HepG2 (cell line): ENCODE results near the gene GRAMD1B. TPM values are rescaled to one million over a fixed set of nuclear protein-coding genes. Genes with fewer than 3 reads are reported as not detected.

Source experiments
- ATAC-seq: fragments of 200-7000 bp; cut with Tn5 transposase; 3 replicates; pipeline ENCODE4 v1.9.1; 2020; ENCODE audit warnings: mild to moderate bottlenecking, moderate library complexity
- BruUV-seq: library from RNA; stranded (reverse); fragments of 400-500 nt; replicated peaks from 2 replicates; lab custom pipeline; 2021; lab: Mats Ljungman, UMichigan
- CTCF ChIA-PET: fragments of 300-600 bp; formaldehyde crosslinking; extraction: SDS; loops from one replicate; lab custom pipeline; 2021; ENCODE audit warnings: low total read pairs, inconsistent platforms, low intra/inter-chr PET ratio; lab: Yijun Ruan, JAX
- POLR2A ChIA-PET: fragments of 350-600 bp; sonication (Branson Sonifier 250); formaldehyde crosslinking; loops from one replicate; lab custom pipeline; 2020; ENCODE audit warnings: antibody characterized with exemption, inconsistent platforms; lab: Yijun Ruan, JAX
- DNase-seq: peaks from one replicate; pipeline ENCODE4 v3.0.0-alpha.2; 2015; ENCODE audit warnings: low spot score
- FAIRE-seq: peaks from 3 replicates; lab custom pipeline; 2011; peaks lifted over from hg19 to GRCh38; lab: Jason Lieb, UNC
- H2AFZ ChIP-seq: one replicate; pipeline ENCODE4 v1.6.1; 2011; ENCODE audit warnings: low read length, inconsistent platforms
- H3K27ac ChIP-seq: fragments of 300-600 bp; 3 replicates; pipeline ENCODE4 v1.8.0; 2011; ENCODE audit warnings: mixed run types, mild to moderate bottlenecking, mixed read lengths, low read length, inconsistent platforms; ENCODE audit not compliant: insufficient read depth; ENCODE audit errors: extremely low read length
- H3K27me3 ChIP-seq, 2 experiments: fragments of 200-600 bp in 1 of 2; 2 replicates in 1 of 2; 3 replicates in 1 of 2; pipeline versions ENCODE4 v1.6.0 to v1.8.0; 2011; ENCODE audit warnings: low read length in 2 of 2, mild to moderate bottlenecking in 2 of 2, moderate library complexity in 2 of 2, inconsistent platforms in 1 of 2; ENCODE audit not compliant: insufficient read depth in 2 of 2, control insufficient read depth in 1 of 2
- H3K36me3 ChIP-seq, 2 experiments: fragments of 200-600 bp in 1 of 2; replicated peaks in 1 of 2; 2 replicates in 1 of 2; 3 replicates in 1 of 2; pipeline versions ENCODE4 v1.5.1 to v1.8.0; 2011; ENCODE audit warnings: low read length in 2 of 2, inconsistent platforms in 1 of 2; ENCODE audit not compliant: insufficient read depth in 2 of 2, control insufficient read depth in 1 of 2
- H3K4me1 ChIP-seq: 2 replicates; pipeline ENCODE4 v1.5.1; 2012; ENCODE audit warnings: low read length, inconsistent platforms; ENCODE audit not compliant: insufficient read depth
- H3K4me2 ChIP-seq: 2 replicates; pipeline ENCODE4 v1.6.0; 2011; ENCODE audit warnings: low read depth, low read length, inconsistent platforms
- H3K4me3 ChIP-seq, 3 experiments: fragments of 200-600 bp in 1 of 3; sonication (generic), shearing (Covaris generic) in 1 of 3; replicated peaks in 1 of 3; 2 replicates each; pipeline ENCODE4 v1.5.1; 2011 to 2016; ENCODE audit warnings: low read length in 3 of 3, inconsistent platforms in 2 of 3, low read depth in 2 of 3, mild to moderate bottlenecking in 2 of 3, control low read depth in 1 of 3, mixed read lengths in 1 of 3; ENCODE audit not compliant: insufficient read depth in 1 of 3
- H3K79me2 ChIP-seq: one replicate; pipeline ENCODE4 v1.6.1; 2011; ENCODE audit warnings: low read length, inconsistent platforms; ENCODE audit not compliant: insufficient read depth
- H3K9ac ChIP-seq: 2 replicates; pipeline ENCODE4 v1.6.0; 2011; ENCODE audit warnings: mild to moderate bottlenecking, low read depth, low read length, inconsistent platforms; ENCODE audit not compliant: insufficient read depth
- H3K9me3 ChIP-seq: 2 replicates; pipeline ENCODE4 v1.5.1; 2012; ENCODE audit warnings: mild to moderate bottlenecking, low read length
- H4K20me1 ChIP-seq: 2 replicates; pipeline ENCODE4 v1.6.0; 2011; ENCODE audit warnings: inconsistent platforms, mild to moderate bottlenecking, low read length, moderate library complexity; ENCODE audit not compliant: insufficient read depth
- BRCA1 ChIP-seq: sonication (generic); formaldehyde crosslinking; IDR thresholded peaks from 2 replicates; pipeline ENCODE4 v1.4.0; 2020; ENCODE audit warnings: missing genetic modification reagents
- CBX1 ChIP-seq: IDR thresholded peaks from one replicate; pipeline ENCODE4 v1.6.1; 2016; ENCODE audit warnings: antibody characterized with exemption, low read depth
- CHD2 ChIP-seq: IDR thresholded peaks from 2 replicates; pipeline ENCODE4 v1.6.1; 2011; ENCODE audit warnings: low read depth, low read length, improper control_type of control experiment
- CREB3 ChIP-seq: sonication (generic); formaldehyde crosslinking; IDR thresholded peaks from 2 replicates; pipeline ENCODE4 v1.5.0; 2020; ENCODE audit warnings: missing genetic modification reagents
- GTF2F1 ChIP-seq: fragments of 150-350 bp; IDR thresholded peaks from 2 replicates; pipeline ENCODE4 v1.6.1; 2014; ENCODE audit warnings: low read length
- MTF2 ChIP-seq: sonication (generic); formaldehyde crosslinking; IDR thresholded peaks from 2 replicates; pipeline ENCODE4 v1.5.0; 2020; ENCODE audit warnings: missing genetic modification reagents, borderline replicate concordance
- POLR2AphosphoS2 ChIP-seq: IDR thresholded peaks from 2 replicates; pipeline ENCODE4 v1.6.1; 2011; ENCODE audit warnings: low read depth, low read length, improper control_type of control experiment
- RELA ChIP-seq: sonication (generic); formaldehyde crosslinking; IDR thresholded peaks from 2 replicates; pipeline ENCODE4 v1.4.0; 2020; ENCODE audit warnings: missing genetic modification reagents
- SYNCRIP ChIP-seq: fragments of 200-400 bp; formaldehyde crosslinking; IDR thresholded peaks from 2 replicates; pipeline ENCODE4 v1.6.1; 2018; ENCODE audit warnings: mild to moderate bottlenecking, low read depth, low read length; ENCODE audit not compliant: insufficient read depth
- ZBTB21 ChIP-seq: sonication (generic); formaldehyde crosslinking; IDR thresholded peaks from 2 replicates; pipeline ENCODE4 v1.4.0; 2020; ENCODE audit warnings: missing genetic modification reagents
- ZNF160 ChIP-seq: sonication (generic); formaldehyde crosslinking; IDR thresholded peaks from 2 replicates; pipeline ENCODE4 v1.8.0; 2022; ENCODE audit warnings: mild to moderate bottlenecking, inconsistent platforms, missing genetic modification reagents
- ZNF431 ChIP-seq: sonication (generic); formaldehyde crosslinking; IDR thresholded peaks from 2 replicates; pipeline ENCODE4 v1.9.0; 2022; ENCODE audit warnings: missing genetic modification reagents, low read depth, mild to moderate bottlenecking, borderline replicate concordance
- ZNF530 ChIP-seq: sonication (generic); formaldehyde crosslinking; IDR thresholded peaks from 2 replicates; pipeline ENCODE4 v1.5.0; 2020; ENCODE audit warnings: low read depth, mild to moderate bottlenecking, missing genetic modification reagents
- ZNF574 ChIP-seq: sonication (generic); formaldehyde crosslinking; IDR thresholded peaks from 2 replicates; pipeline ENCODE4 v1.4.0; 2020; ENCODE audit warnings: missing genetic modification reagents
- ZNF768 ChIP-seq: sonication (generic); formaldehyde crosslinking; IDR thresholded peaks from 2 replicates; pipeline ENCODE4 v1.4.0; 2020; ENCODE audit warnings: missing genetic modification reagents
- ZNF780A ChIP-seq: sonication (generic); formaldehyde crosslinking; IDR thresholded peaks from 2 replicates; pipeline ENCODE4 v1.8.0; 2022; ENCODE audit warnings: mild to moderate bottlenecking, missing genetic modification reagents, moderate library complexity
- WGBS: methylation state at CpG from one replicate; pipeline ENCODE4 v1.1.6; 2017; ENCODE audit warnings: low lambda C conversion rate; 5-methylcytosine and 5-hydroxymethylcytosine counted together
- in situ Hi-C: cut with HindIII; loops from 2 replicates; pipeline ENCODE4 v1.10.0; 2017; ENCODE audit warnings: low pct_unique_long_range_greater_than_20kb; ENCODE audit not compliant: extremely low pct_ligation_motif_present
- intact Hi-C: fragments of 100-400 bp; cut with micrococcal nuclease; formaldehyde crosslinking; loops from one replicate; pipeline ENCODE4 v1.10.0; 2022; ENCODE audit not compliant: unreplicated experiment
- polyA plus RNA-seq, 8 experiments: library from polyadenylated mRNA; depleted of rRNA in 3 of 8; stranded (reverse) in 7 of 8; unstranded in 1 of 8; fragments of >200 nt; fragmentation: Illumina TruSeq in 4 of 8; extraction: Trizol in 4 of 8; gene quantifications; 2 replicates each; pipeline versions ENCODE4 v1.2.1 to v1.2.3, GENCODE V29; 2011 to 2016; ENCODE audit warnings: low read depth in 4 of 8, missing spikeins in 1 of 8, mixed read lengths in 1 of 8; ENCODE audit not compliant: insufficient read depth in 1 of 8
- total RNA-seq, 5 experiments: library from RNA; depleted of rRNA; stranded (reverse); fragments of >200 nt; fragmentation: Illumina TruSeq; extraction: Trizol; gene quantifications; 2 replicates each; pipeline ENCODE4 v1.2.3, GENCODE V29; 2016; ENCODE audit warnings: low read depth in 1 of 5
- TF ChIP-seq, protein P1 (sequence below): IDR thresholded peaks from 2 replicates; pipeline ENCODE4 v1.6.1; 2018; ENCODE audit warnings: missing genetic modification reagents
- TF ChIP-seq, protein P2 (sequence below): sonication (generic); formaldehyde crosslinking; IDR thresholded peaks from 2 replicates; pipeline ENCODE4 v1.5.0; 2020; ENCODE audit warnings: mild to moderate bottlenecking, missing genetic modification reagents

The GRAMD1B gene
- total and polyA plus RNA-seq, 2 of the 13 experiments (the other 11 are each of a cell fraction or from before 2014, with no cell fraction given): 0.12 TPM; not detected in 1

DNA sequence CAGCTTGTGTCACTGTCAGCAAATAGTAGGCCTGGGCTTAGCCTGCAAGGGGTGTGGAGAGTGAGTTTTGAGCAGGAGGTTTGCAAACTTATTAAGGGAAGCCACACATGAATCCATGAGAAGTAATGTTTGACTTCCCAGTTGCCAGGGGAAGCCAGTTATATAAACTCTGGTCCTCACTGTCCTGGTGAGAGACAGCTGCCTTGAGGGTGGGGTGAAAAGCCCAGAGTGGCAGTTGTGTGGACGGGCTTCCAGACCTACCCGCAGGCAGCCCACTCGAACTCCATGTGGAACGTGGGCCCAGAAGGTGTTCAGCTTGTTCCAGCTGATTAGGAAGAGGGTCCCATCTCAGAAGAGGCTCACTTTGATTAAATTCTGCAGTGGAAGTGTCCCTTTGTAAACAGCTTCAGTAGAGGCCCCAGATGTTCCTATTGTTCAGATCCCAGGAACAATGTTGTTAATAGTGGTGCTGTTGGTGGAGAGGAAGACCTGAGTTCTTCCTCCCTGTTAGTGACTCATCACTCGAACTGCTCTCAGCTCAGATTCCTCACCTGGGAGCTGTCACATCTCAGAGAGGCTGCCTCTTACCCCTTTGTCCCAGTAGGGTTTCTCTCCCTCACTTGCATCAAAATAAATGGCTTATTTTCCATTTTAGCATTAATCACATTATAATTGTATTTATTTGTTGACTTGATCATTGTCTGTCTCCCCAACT lies 63.4 kb downstream of the GRAMD1B start:
- Histone ChIP-seq H2AFZ (no peak overlapping the region), H3K4me3 (no peak overlapping the region), H3K27me3 (peaks cover 3 to 12% of the 10 kb centered on the region in 2 experiments; a peak in 2 of 5 replicates), H4K20me1 (no peaks in the 10 kb centered on the region), H3K79me2 (no peaks in the 10 kb centered on the region), H3K36me3 (no peaks in the 10 kb centered on the region), H3K27ac (no peak overlapping the region), H3K9ac (no peak overlapping the region), H3K9me3 (no peaks in the 10 kb centered on the region), H3K4me2 (no peak overlapping the region), H3K4me1 (no peaks in the 10 kb centered on the region)
- BruUV-seq: no TSS peak
- POLR2A ChIA-PET: no interaction called here
- intact Hi-C loops: no loop called here
- FAIRE-seq (no peak), DNase-seq (no peak), ATAC-seq (no peak)
- in situ Hi-C loops: loop anchor here (25.0 kb wide), 1 partner anchor 381 kb away; no protein-coding TSS in a partner anchor
- whole genome bisulfite sequencing: 0% methylated on average over 5 of the region's 5 CpGs
- CTCF ChIA-PET: no interaction called here
- no peak for TF ChIP-seq CBX1
- no peak for TF ChIP-seq CREB3 (CRISPR knock-in tag)
- no peak for TF ChIP-seq SYNCRIP
- TF ChIP-seq ZNF574 (CRISPR knock-in tag): no peak
- TF ChIP-seq POLR2AphosphoS2: no peak
- TF ChIP-seq ZNF431 (CRISPR knock-in tag): no peak
- TF ChIP-seq ZNF160 (CRISPR knock-in tag): no peak
- TF ChIP-seq CHD2: no peak
- no peak for TF ChIP-seq GTF2F1
- TF ChIP-seq, protein P1, sequence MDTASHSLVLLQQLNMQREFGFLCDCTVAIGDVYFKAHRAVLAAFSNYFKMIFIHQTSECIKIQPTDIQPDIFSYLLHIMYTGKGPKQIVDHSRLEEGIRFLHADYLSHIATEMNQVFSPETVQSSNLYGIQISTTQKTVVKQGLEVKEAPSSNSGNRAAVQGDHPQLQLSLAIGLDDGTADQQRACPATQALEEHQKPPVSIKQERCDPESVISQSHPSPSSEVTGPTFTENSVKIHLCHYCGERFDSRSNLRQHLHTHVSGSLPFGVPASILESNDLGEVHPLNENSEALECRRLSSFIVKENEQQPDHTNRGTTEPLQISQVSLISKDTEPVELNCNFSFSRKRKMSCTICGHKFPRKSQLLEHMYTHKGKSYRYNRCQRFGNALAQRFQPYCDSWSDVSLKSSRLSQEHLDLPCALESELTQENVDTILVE (CRISPR knock-in tag): no peak
- no peak for TF ChIP-seq ZNF530
- TF ChIP-seq MTF2: no peak
- no peak for TF ChIP-seq ZNF768 (CRISPR knock-in tag)
- no peak for TF ChIP-seq BRCA1 (CRISPR knock-in tag)
- TF ChIP-seq, protein P2, sequence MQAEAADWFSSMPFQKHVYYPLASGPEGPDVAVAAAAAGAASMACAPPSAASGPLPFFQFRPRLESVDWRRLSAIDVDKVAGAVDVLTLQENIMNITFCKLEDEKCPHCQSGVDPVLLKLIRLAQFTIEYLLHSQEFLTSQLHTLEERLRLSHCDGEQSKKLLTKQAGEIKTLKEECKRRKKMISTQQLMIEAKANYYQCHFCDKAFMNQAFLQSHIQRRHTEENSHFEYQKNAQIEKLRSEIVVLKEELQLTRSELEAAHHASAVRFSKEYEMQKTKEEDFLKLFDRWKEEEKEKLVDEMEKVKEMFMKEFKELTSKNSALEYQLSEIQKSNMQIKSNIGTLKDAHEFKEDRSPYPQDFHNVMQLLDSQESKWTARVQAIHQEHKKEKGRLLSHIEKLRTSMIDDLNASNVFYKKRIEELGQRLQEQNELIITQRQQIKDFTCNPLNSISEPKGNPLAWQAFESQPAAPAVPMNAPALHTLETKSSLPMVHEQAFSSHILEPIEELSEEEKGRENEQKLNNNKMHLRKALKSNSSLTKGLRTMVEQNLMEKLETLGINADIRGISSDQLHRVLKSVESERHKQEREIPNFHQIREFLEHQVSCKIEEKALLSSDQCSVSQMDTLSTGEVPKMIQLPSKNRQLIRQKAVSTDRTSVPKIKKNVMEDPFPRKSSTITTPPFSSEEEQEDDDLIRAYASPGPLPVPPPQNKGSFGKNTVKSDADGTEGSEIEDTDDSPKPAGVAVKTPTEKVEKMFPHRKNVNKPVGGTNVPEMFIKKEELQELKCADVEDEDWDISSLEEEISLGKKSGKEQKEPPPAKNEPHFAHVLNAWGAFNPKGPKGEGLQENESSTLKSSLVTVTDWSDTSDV (CRISPR knock-in tag): no peak
- no peak for TF ChIP-seq ZBTB21 (CRISPR knock-in tag)
- no peak for TF ChIP-seq ZNF780A
- no peak for TF ChIP-seq RELA
